Tibial nerve (tissue), 4 donors: ENCODE measurements around the gene LETM1.

Source experiments
- EP300 ChIP-seq, 2 donors: sonication (generic); formaldehyde crosslinking; IDR thresholded peaks; one replicate each; pipeline ENCODE4 v1.6.1; 2017; ENCODE audit warnings: antibody characterized with exemption in 2 of 2, mild to moderate bottlenecking in 1 of 2
- POLR2A ChIP-seq, 2 donors: fragments of 450-650 bp; IDR thresholded peaks; one replicate each; pipeline ENCODE4 v1.6.1; 2017; ENCODE audit warnings: antibody characterized with exemption in 2 of 2, mild to moderate bottlenecking in 2 of 2, moderate library complexity in 2 of 2
- TF ChIP-seq, protein P1 (sequence below), 5 experiments: fragments of 200-600 bp in 3 of 5; fragments of 450-650 bp in 2 of 5; sonication (generic) in 3 of 5; IDR thresholded peaks; one replicate each; pipeline ENCODE4 v1.5.1; 2016 to 2019; ENCODE audit warnings: antibody characterized with exemption in 5 of 5, mild to moderate bottlenecking in 3 of 5, moderate library complexity in 2 of 5

DNA sequence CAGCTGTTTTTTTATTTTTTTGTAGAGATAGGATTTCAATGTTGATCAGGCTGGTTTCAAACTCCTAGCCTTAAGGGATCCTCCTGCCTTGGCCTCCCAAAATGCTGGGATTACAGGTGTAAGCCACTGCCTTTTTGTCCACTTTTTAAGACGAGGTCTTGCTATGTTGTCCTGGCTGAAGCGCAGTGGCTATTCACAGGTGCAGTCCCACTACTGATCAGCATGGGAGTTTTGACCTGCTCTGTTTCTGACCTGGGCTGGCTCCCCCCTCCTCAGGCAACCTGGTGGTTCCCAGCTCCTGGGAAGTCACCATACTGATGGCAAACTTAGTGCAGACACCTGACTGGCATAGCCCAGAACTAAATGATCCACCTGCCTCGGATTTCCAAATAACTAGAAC is 13.0 kb upstream of the LETM1 start:
- TF ChIP-seq, protein P1, sequence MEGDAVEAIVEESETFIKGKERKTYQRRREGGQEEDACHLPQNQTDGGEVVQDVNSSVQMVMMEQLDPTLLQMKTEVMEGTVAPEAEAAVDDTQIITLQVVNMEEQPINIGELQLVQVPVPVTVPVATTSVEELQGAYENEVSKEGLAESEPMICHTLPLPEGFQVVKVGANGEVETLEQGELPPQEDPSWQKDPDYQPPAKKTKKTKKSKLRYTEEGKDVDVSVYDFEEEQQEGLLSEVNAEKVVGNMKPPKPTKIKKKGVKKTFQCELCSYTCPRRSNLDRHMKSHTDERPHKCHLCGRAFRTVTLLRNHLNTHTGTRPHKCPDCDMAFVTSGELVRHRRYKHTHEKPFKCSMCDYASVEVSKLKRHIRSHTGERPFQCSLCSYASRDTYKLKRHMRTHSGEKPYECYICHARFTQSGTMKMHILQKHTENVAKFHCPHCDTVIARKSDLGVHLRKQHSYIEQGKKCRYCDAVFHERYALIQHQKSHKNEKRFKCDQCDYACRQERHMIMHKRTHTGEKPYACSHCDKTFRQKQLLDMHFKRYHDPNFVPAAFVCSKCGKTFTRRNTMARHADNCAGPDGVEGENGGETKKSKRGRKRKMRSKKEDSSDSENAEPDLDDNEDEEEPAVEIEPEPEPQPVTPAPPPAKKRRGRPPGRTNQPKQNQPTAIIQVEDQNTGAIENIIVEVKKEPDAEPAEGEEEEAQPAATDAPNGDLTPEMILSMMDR (IDR thresholded peaks at IDR 0.05) = no peak
- TF ChIP-seq POLR2A (IDR thresholded peaks at IDR 0.05) (no peak), EP300 (IDR thresholded peaks at IDR 0.05) (no peak)
